ENCODE results near the gene CEACAM21. TPM values are rescaled to one million over a fixed set of nuclear protein-coding genes. Genes with fewer than 3 reads are reported as not detected.

The CEACAM21 gene
- polyA plus RNA-seq, 2 of the 4 experiments (the other 2 are of a cell fraction), result not detected

GRCh38 chr19:41586064-41586463 is 10.1 kb downstream of the CEACAM21 start:
- no peak for FAIRE-seq

GRCh38 chr19:41587101-41587837 is 11.3 kb downstream of the CEACAM21 start:
- no peak overlapping the region for H3K4me2 ChIP-seq
- ChIA-PET CTCF (interaction anchor here (0.6 to 46.4 kb wide), 7 partner anchors 1 to 207 kb away, joined by 3 to 1358 read pairs (median 16); partner anchors contain the start of genes CEACAM21 and DMAC2), POLR2A (interaction anchor here (1.6 kb wide), 1 partner anchor 148 kb away, joined by 6 read pairs; the partner anchor contains the start of gene DMAC2)
- H3K9me3 ChIP-seq, result peaks cover 17% of the 10 kb centered on the region
- 14% methylated on average over 9 of the region's 9 CpGs for WGBS (ENCODE audit: missing lambda C conversion rate)
- no peak overlapping the region for H3K27ac ChIP-seq
- no peak overlapping the region for H3K4me3 ChIP-seq
- TF ChIP-seq, protein P1, sequence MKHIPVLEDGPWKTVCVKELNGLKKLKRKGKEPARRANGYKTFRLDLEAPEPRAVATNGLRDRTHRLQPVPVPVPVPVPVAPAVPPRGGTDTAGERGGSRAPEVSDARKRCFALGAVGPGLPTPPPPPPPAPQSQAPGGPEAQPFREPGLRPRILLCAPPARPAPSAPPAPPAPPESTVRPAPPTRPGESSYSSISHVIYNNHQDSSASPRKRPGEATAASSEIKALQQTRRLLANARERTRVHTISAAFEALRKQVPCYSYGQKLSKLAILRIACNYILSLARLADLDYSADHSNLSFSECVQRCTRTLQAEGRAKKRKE (CRISPR knock-in tag; IDR thresholded peaks at IDR 0.05; ENCODE audit: low read depth), result no peak
- TF ChIP-seq MAFK (IDR thresholded peaks at IDR 0.05; ENCODE audit: partially characterized antibody) (no peak), BHLHE40 (IDR thresholded peaks at IDR 0.05; ENCODE audit: low read depth, low read length) (no peak), USF2 (IDR thresholded peaks at IDR 0.05) (no peak), KDM5A (IDR thresholded peaks at IDR 0.05) (no peak), NPAS2 (CRISPR knock-in tag; IDR thresholded peaks at IDR 0.05; ENCODE audit: borderline replicate concordance) (no peak), CTCF (IDR thresholded peaks at IDR 0.05) (no peak), HMGXB4 (CRISPR knock-in tag; IDR thresholded peaks at IDR 0.05; ENCODE audit: borderline replicate concordance) (no peak), MYC (IDR thresholded peaks at IDR 0.05; ENCODE audit: borderline replicate concordance, low read length) (no peak), HEYL (CRISPR knock-in tag; IDR thresholded peaks at IDR 0.05) (no peak), RAD21 (conservative IDR thresholded peaks at IDR 0.05 in 1 of 2, IDR thresholded peaks at IDR 0.05 in 1 of 2) (no peak), CBX2 (IDR thresholded peaks at IDR 0.05; ENCODE audit: borderline replicate concordance, low read depth) (no peak)
- no peak for ATAC-seq
- DNase-seq (ENCODE audit: low read depth in 1 of 2, low spot score in 1 of 2), result no peak
- no peaks in the 10 kb centered on the region for H3K4me1 ChIP-seq
- no peak for FAIRE-seq

More at GRCh38 chr19:41586064-41586463, 10.1 kb downstream of the CEACAM21 start:
- DNase-seq (ENCODE audit: low read depth in 1 of 2, low spot score in 1 of 2) (no peak), ATAC-seq (no peak)
- no peak overlapping the region for H3K27ac ChIP-seq
- H3K4me3 ChIP-seq, result no peak overlapping the region
- no peak for TF ChIP-seq CHD4 (IDR thresholded peaks at IDR 0.05; ENCODE audit: borderline replicate concordance)
- no peak for TF ChIP-seq GATA3 (IDR thresholded peaks at IDR 0.05; ENCODE audit: borderline replicate concordance)
- TF ChIP-seq ESRRA (IDR thresholded peaks at IDR 0.05; ENCODE audit: borderline replicate concordance, low read length), result no peak
- TF ChIP-seq FOSL2 (IDR thresholded peaks at IDR 0.05), result no peak
- TF ChIP-seq FOSL2 (CRISPR knock-in tag; IDR thresholded peaks at IDR 0.05), result no peak
- no peak for TF ChIP-seq USF2 (IDR thresholded peaks at IDR 0.05)
- no peak for TF ChIP-seq PHF8 (IDR thresholded peaks at IDR 0.05; ENCODE audit: borderline replicate concordance, low read depth)
- TF ChIP-seq FOSB (CRISPR knock-in tag; IDR thresholded peaks at IDR 0.05), result no peak
- TF ChIP-seq, protein P2, sequence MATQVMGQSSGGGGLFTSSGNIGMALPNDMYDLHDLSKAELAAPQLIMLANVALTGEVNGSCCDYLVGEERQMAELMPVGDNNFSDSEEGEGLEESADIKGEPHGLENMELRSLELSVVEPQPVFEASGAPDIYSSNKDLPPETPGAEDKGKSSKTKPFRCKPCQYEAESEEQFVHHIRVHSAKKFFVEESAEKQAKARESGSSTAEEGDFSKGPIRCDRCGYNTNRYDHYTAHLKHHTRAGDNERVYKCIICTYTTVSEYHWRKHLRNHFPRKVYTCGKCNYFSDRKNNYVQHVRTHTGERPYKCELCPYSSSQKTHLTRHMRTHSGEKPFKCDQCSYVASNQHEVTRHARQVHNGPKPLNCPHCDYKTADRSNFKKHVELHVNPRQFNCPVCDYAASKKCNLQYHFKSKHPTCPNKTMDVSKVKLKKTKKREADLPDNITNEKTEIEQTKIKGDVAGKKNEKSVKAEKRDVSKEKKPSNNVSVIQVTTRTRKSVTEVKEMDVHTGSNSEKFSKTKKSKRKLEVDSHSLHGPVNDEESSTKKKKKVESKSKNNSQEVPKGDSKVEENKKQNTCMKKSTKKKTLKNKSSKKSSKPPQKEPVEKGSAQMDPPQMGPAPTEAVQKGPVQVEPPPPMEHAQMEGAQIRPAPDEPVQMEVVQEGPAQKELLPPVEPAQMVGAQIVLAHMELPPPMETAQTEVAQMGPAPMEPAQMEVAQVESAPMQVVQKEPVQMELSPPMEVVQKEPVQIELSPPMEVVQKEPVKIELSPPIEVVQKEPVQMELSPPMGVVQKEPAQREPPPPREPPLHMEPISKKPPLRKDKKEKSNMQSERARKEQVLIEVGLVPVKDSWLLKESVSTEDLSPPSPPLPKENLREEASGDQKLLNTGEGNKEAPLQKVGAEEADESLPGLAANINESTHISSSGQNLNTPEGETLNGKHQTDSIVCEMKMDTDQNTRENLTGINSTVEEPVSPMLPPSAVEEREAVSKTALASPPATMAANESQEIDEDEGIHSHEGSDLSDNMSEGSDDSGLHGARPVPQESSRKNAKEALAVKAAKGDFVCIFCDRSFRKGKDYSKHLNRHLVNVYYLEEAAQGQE (IDR thresholded peaks at IDR 0.05), result no peak
- TF ChIP-seq, protein P3, sequence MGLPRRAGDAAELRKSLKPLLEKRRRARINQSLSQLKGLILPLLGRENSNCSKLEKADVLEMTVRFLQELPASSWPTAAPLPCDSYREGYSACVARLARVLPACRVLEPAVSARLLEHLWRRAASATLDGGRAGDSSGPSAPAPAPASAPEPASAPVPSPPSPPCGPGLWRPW (IDR thresholded peaks at IDR 0.05), result no peak
- TF ChIP-seq RAD21 (conservative IDR thresholded peaks at IDR 0.05 in 1 of 2, IDR thresholded peaks at IDR 0.05 in 1 of 2), result no peak
- TF ChIP-seq, protein P1 (CRISPR knock-in tag; IDR thresholded peaks at IDR 0.05; ENCODE audit: low read depth), result no peak
- no peak for TF ChIP-seq CHD2 (IDR thresholded peaks at IDR 0.05; ENCODE audit: low read length, partially characterized antibody)
- TF ChIP-seq ZNF302 (CRISPR knock-in tag; IDR thresholded peaks at IDR 0.05), result no peak
- TF ChIP-seq POLR2AphosphoS2 (conservative IDR thresholded peaks at IDR 0.05; ENCODE audit: low read length), result no peak
- no peak overlapping the region for H3K4me2 ChIP-seq
- H3K9me3 ChIP-seq, result peaks cover 29% of the 10 kb centered on the region
- H3K4me1 ChIP-seq, result no peaks in the 10 kb centered on the region
- CTCF ChIA-PET, result interaction anchor here (1.1 to 46.4 kb wide), 5 partner anchors 2 to 135 kb away, joined by 3 to 1358 read pairs (median 1153); partner anchors contain the start of gene CEACAM21
- POLR2A ChIA-PET, result no interaction called here

All from A549 (cell line).